Endothelial cell of umbilical vein (primary cell): ENCODE data around the gene EDAR. TPM values are rescaled to one million over a fixed set of nuclear protein-coding genes. Genes with fewer than 3 reads are reported as not detected.

Source experiments
- BruUV-seq: library from RNA; stranded (reverse); fragments of 400-500 nt; replicated peaks from 2 replicates; lab custom pipeline; 2021; lab: Mats Ljungman, UMichigan
- CTCF ChIA-PET: fragments of 300-600, 350-600 bp; sonication (Branson Sonifier 250); formaldehyde crosslinking; loops from one replicate; lab custom pipeline; 2021; ENCODE audit warnings: antibody characterized with exemption, inconsistent platforms; lab: Charles Lee
- POLR2A ChIA-PET: fragments of 300-600, 350-600 bp; sonication (Branson Sonifier 250); formaldehyde crosslinking; loops from one replicate; lab custom pipeline; 2021; ENCODE audit warnings: antibody characterized with exemption, inconsistent platforms; lab: Charles Lee
- DNase-seq: peaks from one replicate; pipeline ENCODE4 v3.0.0-alpha.2; 2011; ENCODE audit warnings: low read depth, low spot score
- FAIRE-seq: peaks from 2 replicates; lab custom pipeline; 2011; peaks lifted over from hg19 to GRCh38; lab: Jason Lieb, UNC
- H2AFZ ChIP-seq: 2 replicates; pipeline ENCODE4 v1.6.0; 2012; ENCODE audit warnings: low read depth, low read length, control low read depth, inconsistent platforms
- H3K27ac ChIP-seq: 2 replicates; pipeline ENCODE4 v1.5.1; 2011; ENCODE audit warnings: low read depth, mild to moderate bottlenecking, control low read depth, low read length, moderate library complexity; ENCODE audit not compliant: insufficient read depth
- H3K27me3 ChIP-seq, 2 experiments: 2 replicates each; pipeline versions ENCODE4 v1.6.0 to v1.6.1; 2011; ENCODE audit warnings: low read length in 2 of 2, mixed read lengths in 1 of 2; ENCODE audit not compliant: control insufficient read depth in 2 of 2, insufficient read depth in 2 of 2
- H3K36me3 ChIP-seq, 2 experiments: 2 replicates in 1 of 2; 3 replicates in 1 of 2; pipeline ENCODE4 v1.5.1; 2011; ENCODE audit warnings: low read length in 2 of 2, mild to moderate bottlenecking in 1 of 2, moderate library complexity in 1 of 2; ENCODE audit not compliant: control insufficient read depth in 2 of 2, insufficient read depth in 2 of 2; ENCODE audit errors: extremely low read depth in 1 of 2
- H3K4me1 ChIP-seq: 3 replicates; pipeline ENCODE4 v1.5.1; 2011; ENCODE audit warnings: mild to moderate bottlenecking, low read length; ENCODE audit not compliant: control insufficient read depth, insufficient read depth; ENCODE audit errors: extremely low read depth
- H3K4me2 ChIP-seq: 2 replicates; pipeline ENCODE4 v1.6.1; 2011; ENCODE audit warnings: low read length, control low read depth, mixed read lengths; ENCODE audit not compliant: insufficient read depth
- H3K4me3 ChIP-seq, 3 experiments: fragments of 200-600 bp in 1 of 3; sonication (generic), shearing (Covaris generic) in 1 of 3; replicated peaks in 1 of 3; 2 replicates each; pipeline ENCODE4 v1.5.1; 2011 to 2016; ENCODE audit warnings: control low read depth in 3 of 3, low read length in 3 of 3, mild to moderate bottlenecking in 2 of 3, inconsistent platforms in 1 of 3, low read depth in 1 of 3, moderate library complexity in 1 of 3; ENCODE audit not compliant: insufficient read depth in 1 of 3
- H3K79me2 ChIP-seq: 2 replicates; pipeline ENCODE4 v1.6.0; 2012; ENCODE audit warnings: low read length, inconsistent platforms; ENCODE audit not compliant: control insufficient read depth, insufficient read depth
- H3K9ac ChIP-seq: replicated peaks from 2 replicates; pipeline ENCODE3; 2011; ENCODE audit warnings: low read length, control low read depth; ENCODE audit not compliant: insufficient read depth; ENCODE audit errors: extremely low read depth
- H3K9me1 ChIP-seq: replicated peaks from 3 replicates; pipeline ENCODE4 v1.6.0; 2011; ENCODE audit warnings: mild to moderate bottlenecking, low read length; ENCODE audit not compliant: control insufficient read depth, insufficient read depth; ENCODE audit errors: extremely low read depth
- H3K9me3 ChIP-seq: replicated peaks from 2 replicates; pipeline ENCODE4 v1.5.1; 2012; ENCODE audit warnings: low read length, inconsistent platforms; ENCODE audit not compliant: control insufficient read depth, insufficient read depth
- H4K20me1 ChIP-seq: replicated peaks from 2 replicates; pipeline ENCODE3; 2011; ENCODE audit warnings: mild to moderate bottlenecking, low read length; ENCODE audit not compliant: control insufficient read depth, insufficient read depth; ENCODE audit errors: extremely low read depth
- CTCF ChIP-seq, 2 donors: IDR thresholded peaks; 1 replicate in 1 of 2; 2 replicates in 1 of 2; pipeline ENCODE4 v1.5.1; 2011; ENCODE audit warnings: low read length in 2 of 2, mild to moderate bottlenecking in 2 of 2, moderate library complexity in 2 of 2, control low read depth in 1 of 2, inconsistent platforms in 1 of 2, low read depth in 1 of 2; ENCODE audit not compliant: insufficient read depth in 1 of 2; ENCODE audit errors: extremely low read depth in 1 of 2
- EZH2 ChIP-seq: IDR thresholded peaks from 2 replicates; pipeline ENCODE4 v1.6.1; 2012; ENCODE audit warnings: borderline replicate concordance, low read depth, mild to moderate bottlenecking, moderate library complexity, low read length, inconsistent platforms; ENCODE audit not compliant: severe bottlenecking
- FOS ChIP-seq: IDR thresholded peaks from 2 replicates; pipeline ENCODE4 v1.6.1; 2011; ENCODE audit warnings: mild to moderate bottlenecking, low read length, moderate library complexity, borderline replicate concordance; ENCODE audit not compliant: insufficient read depth
- GATA2 ChIP-seq: IDR thresholded peaks from 2 replicates; pipeline ENCODE4 v1.7.0; 2011; ENCODE audit warnings: low read depth, mild to moderate bottlenecking, moderate library complexity, mixed read lengths, low read length; ENCODE audit not compliant: insufficient read length, insufficient read depth
- JUN ChIP-seq: IDR thresholded peaks from 2 replicates; pipeline ENCODE4 v1.6.1; 2011; ENCODE audit warnings: borderline replicate concordance, low read depth; ENCODE audit not compliant: insufficient read length, insufficient read depth
- MAX ChIP-seq: IDR thresholded peaks from 2 replicates; pipeline ENCODE4 v1.6.1; 2011; ENCODE audit not compliant: insufficient read depth, insufficient read length
- MYC ChIP-seq: IDR thresholded peaks from one replicate; pipeline ENCODE4 v1.6.1; 2011; ENCODE audit warnings: mild to moderate bottlenecking, low read depth, low read length
- POLR2A ChIP-seq: IDR thresholded peaks from 2 replicates; pipeline ENCODE4 v1.6.1; 2012; ENCODE audit warnings: low read depth, mild to moderate bottlenecking, control low read depth, low read length
- POLR2AphosphoS5 ChIP-seq: IDR thresholded peaks from 2 replicates; pipeline ENCODE4 v1.6.1; 2012; ENCODE audit warnings: low read depth, mild to moderate bottlenecking, control low read depth, low read length, moderate library complexity; ENCODE audit not compliant: insufficient read depth
- dilution Hi-C: fragments of 300-500 bp; cut with MboI; formaldehyde crosslinking; loops from one replicate; pipeline ENCODE4 v1.15.0; 2019; ENCODE audit warnings: low sequenced_read_pairs; ENCODE audit not compliant: extremely low pct_ligation_motif_present
- intact Hi-C: fragments of 100-400 bp; cut with micrococcal nuclease; formaldehyde crosslinking; loops from one replicate; pipeline ENCODE4 v1.10.0; 2022
- polyA plus RNA-seq, 4 experiments: library from polyadenylated mRNA; depleted of rRNA in 3 of 4; stranded (reverse) in 3 of 4; unstranded in 1 of 4; fragments of >200 nt; gene quantifications; 2 replicates each; pipeline versions ENCODE4 v1.2.1 to v1.2.3, GENCODE V29; 2011 to 2012; ENCODE audit warnings: missing spikeins in 1 of 4
- total RNA-seq: library from RNA; stranded (reverse); gene quantifications from 2 replicates; pipeline ENCODE4 v1.2.3, GENCODE V29; 2021

The EDAR gene
- total and polyA plus RNA-seq, 2 donors (not counting 3 experiments of a cell fraction or from before 2014, with no cell fraction given) = not detected

- no peaks in the 10 kb centered on the region for H3K9me3 ChIP-seq
- H2AFZ ChIP-seq = no peak overlapping the region
- ChIA-PET POLR2A (no interaction called here), CTCF (no interaction called here)
- BruUV-seq = no TSS peak
- dilution Hi-C loops (no loop called here), intact Hi-C loops (no loop called here)
- H4K20me1 ChIP-seq = no peaks in the 10 kb centered on the region
- no peaks in the 10 kb centered on the region for H3K9me1 ChIP-seq
- no peak overlapping the region for H3K9ac ChIP-seq
- H3K4me2 ChIP-seq = no peak overlapping the region
- no peaks in the 10 kb centered on the region for H3K79me2 ChIP-seq
- FAIRE-seq = no peak
- DNase-seq = no peak
- TF ChIP-seq POLR2AphosphoS5 (no peak), MAX (no peak), MYC (no peak), POLR2A (no peak), FOS (no peak), GATA2 (no peak), JUN (no peak), CTCF (IDR thresholded peaks at IDR 0.05; ENCODE audit: extremely low read depth in 1 of 2, insufficient read depth in 1 of 2, low read depth in 1 of 2, low read length in 2 of 2) (no peak), EZH2 (no peak)
- H3K27ac ChIP-seq = no peak overlapping the region
- H3K27me3 ChIP-seq = no peaks in the 10 kb centered on the region
- H3K36me3 ChIP-seq = no peaks in the 10 kb centered on the region
- no peak overlapping the region for H3K4me3 ChIP-seq
- H3K4me1 ChIP-seq = no peaks in the 10 kb centered on the region
Observed at GRCh38 chr2:108933691-108934117, 55.3 kb downstream of the EDAR start.
